Fibroblast of the conjunctiva (primary cell): ENCODE results near the gene JPH3.
A peak's percentile ranks its signal among the peaks of the same experiment; 100 is the strongest.
"Not testable (repeated sequence)": the region's sequence is repeated elsewhere in the genome, so short reads cannot be mapped to it uniquely, and the experiment has no call there.

Experiments
- DNase-seq: peaks from one replicate; pipeline ENCODE4 v3.0.0-alpha.2; 2010; ENCODE audit warnings: low read depth

JPH3 gene

DNA sequence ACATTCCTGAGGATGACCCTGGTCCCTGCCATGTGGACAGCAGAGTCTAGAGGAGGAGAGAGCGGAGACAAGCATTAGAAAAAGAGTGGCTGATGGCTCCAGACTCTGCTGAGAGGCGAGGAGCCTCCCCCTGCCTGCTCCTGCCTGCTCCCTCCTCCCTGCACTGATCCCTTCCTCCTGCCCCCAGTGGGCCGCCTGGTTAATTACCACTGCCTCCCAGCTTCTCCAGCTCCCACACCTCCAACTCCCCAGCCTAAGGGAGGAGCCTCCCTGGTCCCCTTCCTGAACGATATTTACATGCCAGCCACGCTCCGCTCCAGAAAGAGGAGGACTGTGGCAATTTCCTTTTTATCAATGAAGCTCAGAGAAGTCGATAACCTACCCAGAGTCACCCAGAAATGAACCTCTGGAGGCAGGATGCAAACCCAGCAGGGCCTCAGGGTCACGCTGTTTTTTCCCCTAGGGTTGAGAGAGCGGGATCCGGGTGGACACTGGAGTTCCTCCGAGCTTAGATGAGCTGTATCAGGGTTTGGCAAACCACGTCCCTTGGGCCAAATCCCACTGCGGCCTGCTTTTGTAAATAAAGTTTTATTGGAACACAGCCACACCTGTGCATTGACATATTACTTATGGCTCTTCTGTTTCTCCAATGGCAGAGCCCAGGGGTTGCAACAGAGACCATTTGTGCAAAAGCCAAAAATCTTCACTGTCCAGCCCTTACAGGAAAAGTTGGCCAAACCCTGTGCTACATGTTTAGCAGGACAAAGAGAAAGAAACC is 27.1 kb upstream of the JPH3 start:
- DNase-seq: no peak

DNA sequence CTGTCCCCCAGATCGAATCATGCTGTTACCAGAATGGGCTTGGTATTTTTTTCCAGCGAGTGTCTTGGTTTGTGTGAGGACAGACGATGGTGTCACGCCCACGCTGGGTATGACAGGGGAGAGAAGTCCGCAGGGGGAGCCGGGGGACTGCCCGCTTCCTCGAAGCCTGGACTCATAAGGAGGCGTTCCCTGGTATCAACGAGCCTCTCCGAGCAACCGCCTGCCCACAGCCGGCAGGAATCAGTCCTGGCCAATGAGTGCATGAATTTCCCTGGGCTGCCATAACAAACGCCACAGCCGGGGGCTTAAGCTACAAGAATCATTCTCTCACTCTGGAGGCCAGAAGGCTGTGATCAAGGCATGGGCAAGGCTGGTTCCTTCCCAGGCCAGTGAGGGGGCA is 26.1 kb upstream of the JPH3 start:
- no peak for DNase-seq

DNA sequence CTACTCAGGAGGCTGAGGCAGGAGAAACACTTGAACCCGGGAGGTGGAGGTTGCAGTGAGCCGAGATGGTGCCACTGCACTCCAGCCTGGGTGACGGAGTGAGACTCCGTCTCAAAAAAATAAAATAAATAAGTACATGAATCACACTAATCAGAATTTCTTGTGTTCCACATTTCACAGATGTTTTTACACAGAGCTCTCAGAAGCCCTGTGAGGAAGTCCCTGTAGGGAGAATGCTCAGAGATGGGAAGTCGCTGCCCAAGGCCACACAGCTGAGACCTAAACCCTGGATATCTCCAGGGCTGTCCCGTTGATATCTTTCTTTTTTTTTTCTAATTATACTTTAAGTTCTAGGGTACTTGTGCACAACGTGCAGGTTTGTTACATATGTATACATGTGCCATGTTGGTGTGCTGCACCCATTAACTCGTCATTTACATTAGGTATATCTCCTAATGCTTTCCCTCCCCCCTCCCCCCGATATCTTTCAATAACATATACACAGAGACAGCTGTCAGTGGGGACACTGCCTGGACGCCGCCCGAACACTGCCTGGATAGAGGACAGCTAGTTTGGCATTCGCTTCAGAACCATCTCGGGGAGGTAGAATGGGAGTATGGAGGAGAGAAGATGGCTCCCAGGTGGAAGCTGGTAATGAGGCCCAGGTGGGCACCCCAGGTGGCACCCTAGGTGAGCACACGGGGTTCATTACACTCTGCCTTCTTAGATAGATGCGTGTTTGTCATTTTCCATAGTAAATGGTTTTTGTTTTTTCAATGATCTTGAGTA is 24.0 kb upstream of the JPH3 start:
- not testable (repeated sequence) for DNase-seq

DNA sequence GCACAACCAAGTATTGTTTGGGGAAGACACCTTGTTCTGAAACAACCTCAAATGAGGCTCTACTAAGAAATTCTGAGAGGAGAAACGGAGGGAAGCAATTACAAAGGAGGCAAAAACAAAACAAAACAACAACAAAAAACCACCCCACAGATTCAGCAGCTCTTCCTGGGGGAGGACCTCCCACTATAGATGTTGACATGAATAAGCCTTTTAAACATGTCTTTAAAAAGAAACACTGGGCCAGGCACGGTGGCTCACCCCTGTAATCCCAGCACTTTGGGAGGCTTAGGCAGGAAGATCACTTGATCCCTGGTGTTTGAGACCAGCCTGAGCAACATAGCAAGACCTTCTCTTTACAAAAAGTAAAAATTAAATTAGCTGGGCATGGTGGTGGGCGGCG is 22.6 kb upstream of the JPH3 start:
- DNase-seq: no peak

DNA sequence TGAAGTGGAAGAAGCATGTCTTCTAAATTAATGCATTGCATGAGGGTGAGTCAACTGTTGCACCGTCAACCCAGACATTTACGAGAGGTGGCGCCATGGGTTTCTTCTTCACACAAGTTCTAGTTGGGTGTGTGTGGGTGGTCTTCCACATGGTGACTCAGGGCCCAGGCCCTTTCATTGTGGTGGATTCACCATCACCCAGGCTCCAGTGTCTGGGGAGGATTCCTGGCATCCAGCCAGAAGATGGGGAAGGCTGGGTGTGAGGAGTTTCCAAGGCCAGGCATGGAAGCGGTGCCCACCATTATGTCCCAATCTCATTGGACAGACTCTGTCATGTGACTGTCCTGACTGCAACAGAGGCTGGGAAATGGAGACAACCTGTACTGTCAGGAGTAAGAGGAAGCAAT is 21.4 kb upstream of the JPH3 start:
- DNase-seq: peak; percentile 35

DNA sequence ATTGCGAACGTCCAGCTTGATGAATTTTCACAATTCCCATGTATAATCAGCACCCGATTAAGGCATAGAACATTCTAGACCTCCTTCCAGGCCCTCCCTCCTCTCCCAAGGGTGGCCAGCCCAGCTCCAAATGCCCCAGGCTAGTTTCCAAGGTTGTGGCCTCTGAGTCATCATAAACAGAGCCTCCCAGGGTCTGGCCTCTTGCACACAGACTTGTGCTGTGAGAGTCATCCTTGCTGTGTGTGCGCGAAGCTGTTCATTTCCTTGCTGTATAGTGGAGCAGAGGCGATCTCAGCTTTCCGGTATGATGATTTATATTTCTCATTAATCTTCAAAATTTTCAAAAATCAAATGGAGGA is 20.5 kb upstream of the JPH3 start:
- peak; percentile 97 for DNase-seq

DNA sequence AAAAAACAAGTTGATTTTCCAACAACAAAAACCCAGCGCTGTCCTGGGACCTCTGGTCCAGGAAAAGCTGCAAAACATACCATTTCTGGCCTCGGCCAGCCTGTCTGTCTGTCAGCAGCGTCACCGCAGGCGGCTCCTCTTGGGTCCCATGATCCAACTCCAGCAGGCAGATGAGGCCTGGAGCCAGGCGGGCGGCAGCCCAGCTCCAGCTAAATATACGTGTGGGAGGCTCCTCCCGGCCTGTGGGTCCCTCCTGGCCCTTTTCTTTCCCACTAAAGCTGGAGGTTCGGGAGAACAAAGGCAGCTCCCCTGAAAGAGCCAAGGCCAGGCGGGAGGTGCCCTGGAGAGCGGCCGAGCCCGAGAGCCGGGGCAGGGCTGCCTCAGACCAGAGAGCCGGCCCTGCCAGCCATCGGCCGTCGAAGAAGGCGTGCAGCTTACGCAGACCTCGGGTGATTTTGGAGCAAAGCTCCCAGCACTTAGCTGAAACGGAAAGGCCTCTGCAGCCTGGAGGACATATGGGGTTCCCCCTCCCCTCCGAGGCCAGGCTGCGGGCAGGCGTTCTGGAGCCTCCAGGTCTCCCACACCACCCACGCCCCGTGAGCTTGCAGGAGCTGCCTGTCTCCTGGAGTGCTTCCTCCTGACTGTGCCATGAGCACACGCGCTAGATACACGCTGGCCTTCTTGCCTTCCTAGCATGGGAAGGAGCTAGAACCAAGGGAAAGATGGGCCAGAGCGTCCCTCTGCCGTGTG is 19.9 kb upstream of the JPH3 start:
- DNase-seq: peak; percentile 67

DNA sequence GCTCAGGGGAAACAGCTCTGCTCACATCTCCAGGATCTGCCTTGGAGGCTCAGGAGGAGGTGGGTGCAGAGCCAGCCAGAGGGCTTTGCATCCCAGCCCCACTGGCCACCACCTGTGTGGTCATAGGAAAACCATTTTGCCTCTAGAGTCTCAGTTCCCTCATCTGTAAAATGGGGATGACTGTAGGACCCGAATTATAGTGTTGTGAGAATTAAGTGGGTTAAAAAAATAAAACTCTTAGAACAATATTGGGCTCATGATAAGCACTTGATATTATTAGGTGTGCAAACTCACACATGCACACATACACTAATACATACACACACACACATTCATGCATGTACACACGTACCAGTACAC is 19.4 kb upstream of the JPH3 start:
- DNase-seq: no peak

DNA sequence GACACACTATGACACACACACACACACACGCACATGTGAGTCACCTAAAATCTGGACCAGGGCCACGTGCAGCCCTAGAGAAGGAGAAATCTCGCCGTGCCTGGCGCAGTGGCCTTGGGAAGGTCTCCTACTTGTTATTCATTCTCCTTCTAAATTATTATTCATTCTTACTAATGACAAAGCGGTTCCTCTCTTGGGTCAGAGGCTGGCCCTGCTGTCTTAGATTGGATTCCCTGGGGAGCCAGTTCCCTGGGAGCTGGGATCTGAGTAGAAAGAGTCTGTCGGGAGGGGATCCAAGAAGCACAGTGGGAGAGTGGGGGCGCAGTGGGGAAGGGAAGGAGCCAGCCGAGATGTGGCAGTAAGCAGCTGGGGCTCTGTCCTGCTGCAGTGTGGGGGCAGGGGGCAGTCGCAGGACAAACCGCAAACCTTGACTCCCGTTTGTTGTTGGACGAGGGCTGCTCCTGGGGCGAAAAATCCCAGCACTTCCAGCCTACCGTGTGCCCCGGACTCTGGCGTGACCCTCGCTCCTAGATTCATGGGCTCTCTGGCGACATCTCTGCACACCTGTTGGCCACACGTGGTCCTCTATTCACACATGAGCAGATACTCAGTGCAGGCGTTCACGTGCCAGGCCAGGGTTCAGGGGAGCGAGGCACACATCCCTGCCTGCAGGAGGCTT is 18.7 kb upstream of the JPH3 start:
- DNase-seq: no peak

DNA sequence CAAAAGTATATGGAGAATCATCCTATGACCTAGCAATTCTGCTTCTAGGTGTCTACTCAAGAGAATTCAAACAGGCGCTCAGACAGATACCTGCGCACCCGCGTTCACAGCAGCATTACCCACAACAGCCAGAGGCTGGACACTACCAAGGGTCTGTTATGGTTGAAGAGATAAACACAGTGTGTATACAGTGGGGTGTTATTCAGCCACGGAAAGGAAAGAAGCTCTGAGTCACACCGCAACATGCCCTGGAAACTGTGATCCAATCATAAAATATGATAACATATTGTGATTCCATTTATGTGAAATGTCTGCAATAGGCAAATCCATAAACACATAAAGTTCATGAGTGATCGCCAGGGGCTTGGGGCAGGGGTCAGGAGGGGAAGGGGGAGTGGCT is 18.0 kb upstream of the JPH3 start:
- DNase-seq: no peak

DNA sequence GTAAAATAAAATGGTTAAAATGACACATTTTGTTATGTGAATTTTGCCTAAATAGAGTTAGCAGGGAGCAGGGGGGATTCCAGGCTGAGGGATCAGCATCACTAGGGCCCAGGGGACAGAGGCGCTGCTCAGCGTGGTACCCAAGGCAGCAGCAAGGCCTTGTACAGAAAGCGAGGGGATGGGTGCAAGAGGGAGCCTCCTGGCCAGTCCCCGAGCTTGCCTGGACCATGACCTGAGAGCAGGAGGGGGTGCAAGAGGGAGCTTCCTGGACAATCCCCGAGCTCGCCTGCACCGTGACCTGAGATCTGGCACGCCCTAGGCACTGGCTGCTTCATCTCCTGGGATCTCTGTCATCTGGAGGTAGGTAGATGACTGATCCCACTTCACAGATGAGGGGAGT is 17.3 kb upstream of the JPH3 start:
- DNase-seq: no peak

DNA sequence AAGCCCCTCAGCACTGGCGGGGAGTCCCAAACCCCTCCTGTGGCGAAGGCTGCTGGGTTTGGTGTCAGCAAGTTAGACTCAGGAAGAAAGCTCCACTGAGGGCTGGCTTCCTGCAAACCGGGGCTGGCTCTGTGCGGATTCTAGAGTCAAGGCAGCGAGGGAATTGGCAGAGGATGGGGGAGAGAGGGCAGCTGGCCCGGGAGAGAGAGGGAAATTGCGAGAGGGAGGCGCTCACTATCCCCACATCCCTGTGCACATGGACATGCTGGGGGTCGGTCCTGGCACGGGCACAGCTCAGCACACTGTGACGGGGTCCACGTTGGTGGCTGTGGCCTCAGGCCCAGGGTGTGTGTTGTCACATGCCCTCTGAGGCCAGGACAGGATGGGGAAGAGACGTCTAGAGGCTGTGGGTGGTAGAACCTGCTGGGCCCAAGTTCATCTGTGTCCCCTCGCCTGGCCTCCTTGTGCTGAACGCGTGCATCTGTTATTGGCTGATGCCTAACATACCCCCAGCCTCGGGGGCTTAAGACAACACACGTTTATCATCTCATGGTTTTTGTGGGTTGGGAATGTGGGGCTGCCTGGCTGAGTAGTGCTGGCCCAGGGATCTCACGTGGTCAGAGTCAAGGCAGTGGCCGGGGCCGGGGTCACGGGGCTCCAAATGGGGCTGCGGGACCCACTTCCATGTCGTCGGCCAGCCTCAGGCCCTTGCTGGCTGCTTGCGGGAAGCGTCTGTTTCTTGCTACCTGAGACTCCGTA is 16.7 kb upstream of the JPH3 start:
- no peak for DNase-seq

DNA sequence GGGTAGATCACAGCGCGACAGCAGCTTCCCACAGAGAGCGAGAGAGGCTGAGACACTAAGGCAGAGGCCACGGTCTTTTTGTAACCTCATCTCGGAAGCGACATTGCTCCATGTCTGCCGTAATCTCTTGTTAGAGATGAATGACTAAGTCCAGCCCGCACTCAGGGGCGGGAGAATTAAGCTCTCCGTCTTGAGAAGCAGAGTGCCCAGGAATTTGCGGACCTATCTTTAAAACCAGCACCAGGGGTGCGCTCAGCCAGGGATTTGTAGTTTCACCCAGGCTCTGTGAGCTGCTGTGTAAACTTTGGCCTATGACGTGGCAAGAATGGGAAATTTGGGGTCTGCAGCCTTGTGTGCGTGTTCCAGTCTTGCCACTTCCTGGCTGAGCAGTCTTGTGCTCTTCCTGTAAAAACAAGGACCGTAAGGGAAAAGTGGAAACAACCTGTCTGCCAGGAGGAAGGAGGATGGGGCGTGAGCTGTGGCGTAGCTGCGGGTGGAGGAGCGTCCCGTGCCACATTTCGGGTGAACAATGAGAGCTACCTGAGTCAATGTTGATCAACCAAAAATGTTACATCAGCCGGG is 16.0 kb upstream of the JPH3 start:
- DNase-seq: no peak

DNA sequence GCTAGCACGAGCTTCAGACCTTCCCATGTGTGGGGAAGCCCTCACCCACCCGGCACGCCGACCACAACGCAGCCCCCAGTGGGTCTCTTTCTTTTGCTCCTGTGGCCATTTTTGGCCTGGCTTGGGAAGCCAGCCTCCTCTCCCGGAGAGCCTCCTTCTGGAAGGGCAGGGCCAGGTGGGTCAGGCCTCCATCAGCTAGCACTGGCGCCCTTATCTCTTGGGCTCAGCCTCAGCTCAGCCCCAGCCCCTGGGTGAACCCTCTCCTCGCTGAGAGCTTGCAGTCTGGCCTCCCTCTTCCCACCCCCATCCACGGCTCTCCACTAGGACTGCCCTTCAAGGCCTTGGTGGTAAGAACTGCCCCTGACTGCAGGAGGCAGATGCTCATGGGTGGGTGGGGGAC is 14.7 kb upstream of the JPH3 start:
- DNase-seq: no peak

DNA sequence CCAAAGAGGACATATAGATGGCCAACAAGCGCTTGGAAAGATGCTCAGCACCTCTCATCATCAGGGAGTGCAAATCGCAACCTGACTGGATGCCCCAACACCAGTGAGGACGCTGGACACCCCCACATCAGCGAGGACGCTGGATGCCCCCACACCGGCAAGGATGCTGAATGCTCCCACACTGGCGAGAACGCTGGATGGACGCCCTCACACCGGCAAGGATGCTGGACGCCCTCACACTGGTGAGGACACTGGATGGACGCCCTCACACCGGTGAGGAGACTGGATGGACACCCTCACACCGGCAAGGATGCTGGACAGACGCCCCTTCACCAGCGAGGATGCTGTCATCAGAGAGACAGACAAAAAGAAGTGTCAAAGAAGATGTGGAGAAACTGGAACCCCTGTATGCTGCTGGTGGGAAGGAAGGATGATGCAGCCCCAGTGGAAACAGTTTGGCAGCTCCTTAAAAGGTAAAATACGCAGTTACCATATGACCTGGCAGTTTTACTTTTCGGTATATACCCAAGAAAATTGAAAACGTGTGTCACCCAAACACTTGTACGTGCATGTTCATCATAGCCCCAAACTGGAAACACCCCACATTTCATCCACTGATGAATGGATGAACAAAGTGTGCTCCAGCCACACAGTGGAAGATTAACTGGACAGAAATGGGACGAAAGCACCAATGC is 10.1 kb upstream of the JPH3 start:
- DNase-seq: no peak

DNA sequence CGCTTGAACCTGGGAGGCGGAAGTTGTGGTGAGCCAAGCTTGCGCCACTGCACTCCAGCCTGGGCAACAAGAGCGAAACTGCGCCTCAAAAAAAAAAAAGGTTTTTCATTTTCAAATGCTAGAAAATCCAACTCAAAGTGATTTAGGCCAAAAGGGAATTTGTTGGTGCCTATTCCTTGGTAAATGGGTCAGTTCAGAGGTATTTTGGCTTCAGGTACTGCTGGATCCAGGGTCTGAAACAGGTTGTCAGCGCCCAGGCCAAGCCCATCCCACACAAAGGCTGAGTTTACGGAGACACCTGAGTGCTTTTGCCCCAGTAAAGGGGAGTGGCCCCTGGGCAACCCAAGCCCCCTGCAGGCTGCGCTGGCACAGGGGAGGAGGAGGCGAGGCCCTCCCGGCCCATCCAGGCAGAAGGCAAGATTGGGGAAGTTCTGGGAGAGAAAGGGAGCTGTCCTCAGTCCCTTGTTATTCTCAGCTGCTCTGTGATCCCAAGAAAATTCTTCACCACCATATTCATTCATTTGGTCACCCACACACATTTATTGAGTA is 8.5 kb upstream of the JPH3 start:
- no peak for DNase-seq

DNA sequence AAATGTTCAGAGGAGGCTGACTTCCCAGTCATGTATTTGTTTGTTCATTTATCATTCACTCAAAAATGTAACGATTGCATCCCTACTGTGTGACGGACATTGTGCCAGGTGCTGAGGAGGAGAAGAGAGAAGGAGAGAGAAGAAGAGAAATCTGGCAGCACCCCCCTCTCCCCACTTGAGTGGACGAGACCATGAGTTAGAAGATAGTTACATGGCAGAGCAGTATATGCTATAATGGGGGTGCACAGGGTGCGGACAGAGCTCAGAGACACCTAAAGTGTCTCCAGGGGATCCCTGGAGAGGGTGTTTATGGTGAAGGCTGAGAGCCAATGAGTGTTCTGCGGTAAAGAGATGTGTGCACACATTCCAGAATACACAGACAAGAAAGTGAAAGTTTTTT is 6.6 kb upstream of the JPH3 start:
- DNase-seq: no peak

DNA sequence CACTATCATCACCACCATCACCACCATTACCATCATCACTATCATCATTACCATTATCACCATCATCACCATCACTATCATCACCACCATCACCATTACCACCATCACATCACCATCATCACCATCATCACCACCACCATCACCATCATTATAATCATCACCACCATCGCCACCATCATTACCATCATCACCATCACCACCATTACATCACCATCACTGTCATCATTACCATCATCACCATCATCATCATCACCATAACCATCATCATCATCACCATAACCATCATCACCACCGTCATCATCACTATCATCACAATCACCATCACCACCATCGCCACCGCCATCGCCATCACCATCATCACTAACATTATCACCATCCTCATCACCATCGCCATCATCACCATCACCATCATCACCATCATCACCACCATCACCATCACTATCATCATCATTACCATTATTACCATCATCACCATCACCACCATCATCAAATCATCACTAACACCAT is 4.9 kb upstream of the JPH3 start:
- DNase-seq: no peak

DNA sequence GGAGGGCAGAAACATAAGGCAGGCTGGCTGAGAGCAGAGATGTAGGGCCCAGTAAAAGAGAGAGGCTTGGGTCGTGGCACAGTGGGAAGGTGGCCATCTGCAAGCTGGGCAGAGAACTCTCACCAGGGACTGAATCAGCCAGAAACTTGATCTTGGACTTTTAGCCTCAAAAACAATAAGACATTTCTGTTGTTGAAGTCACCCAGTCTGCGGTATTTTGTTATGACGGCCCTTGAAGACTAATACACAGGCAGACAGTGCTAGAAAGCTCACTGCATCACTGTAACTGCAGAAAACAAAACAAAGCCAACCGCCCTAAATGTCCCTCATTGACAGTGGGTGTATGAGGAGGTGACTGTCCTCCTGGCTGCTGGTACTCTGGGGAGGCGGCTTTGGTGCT is 3.9 kb upstream of the JPH3 start:
- DNase-seq: no peak

DNA sequence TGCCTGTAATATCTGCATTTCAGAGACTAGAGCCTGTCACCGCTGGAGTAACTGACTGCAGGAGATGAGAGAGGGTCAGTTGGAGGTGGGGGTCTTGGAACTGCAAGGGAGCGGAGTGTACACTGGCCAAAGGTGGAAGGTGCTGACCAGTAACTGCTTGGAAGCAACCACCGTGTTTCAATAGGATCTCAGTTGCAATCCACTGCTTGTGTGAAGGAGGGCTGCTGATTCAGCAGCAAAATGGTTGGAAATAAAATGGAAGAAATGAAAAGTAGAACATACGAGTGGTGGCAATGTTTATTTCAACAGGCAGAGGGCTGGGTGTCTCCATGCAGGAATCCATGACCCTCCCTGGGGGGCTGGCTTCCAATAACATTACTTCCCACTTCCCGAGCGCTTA is 2.1 kb upstream of the JPH3 start:
- no peak for DNase-seq
